Measurements from ENCODE around the gene SCARB1. TPM values are rescaled to one million over a fixed set of nuclear protein-coding genes. Genes with fewer than 3 reads are reported as not detected.

SCARB1 gene
- total and polyA plus RNA-seq, 9 of the 15 experiments (the other 6 are each of a cell fraction or from before 2014, with no cell fraction given), result 0.56 to 157 (median 52.8) TPM

- intact Hi-C loops (cut with micrococcal nuclease), result loop anchor here (2.0 kb wide), 4 partner anchors 22 to 132 kb away; partner anchors contain the start of gene SCARB1
- H3K27ac ChIP-seq (ENCODE audit: extremely low read depth, low read depth, low read length), result 0 out of 3 replicates have a peak overlapping the region, but pooled peaks have one; percentile 3
- CTCF ChIA-PET (ENCODE audit: low intra/inter-chr PET ratio), result interaction anchor here (0.6 to 2.4 kb wide), 7 partner anchors 21 to 875 kb away, joined by 3 to 46 read pairs (median 3); no protein-coding TSS in a partner anchor
- TF ChIP-seq CREB1 (IDR thresholded peaks at IDR 0.05) (0 out of 2 replicates have a peak, but pooled peaks have one; percentile 26), CREB1 (CRISPR knock-in tag; IDR thresholded peaks at IDR 0.05) (no peak), SMC3 (conservative IDR thresholded peaks at IDR 0.05; ENCODE audit: insufficient read depth, low read depth, low read length) (peak; percentile 88), GTF2E2 (tag; IDR thresholded peaks at IDR 0.05) (no peak), RFX1 (IDR thresholded peaks at IDR 0.05) (no peak), HDAC8 (tag; IDR thresholded peaks at IDR 0.05) (no peak), SRSF1 (IDR thresholded peaks at IDR 0.05; ENCODE audit: low read depth, low read length) (no peak), ATF1 (CRISPR knock-in tag; IDR thresholded peaks at IDR 0.05) (no peak), ATF1 (tag; IDR thresholded peaks at IDR 0.05) (peak; percentile 23; the same call in 1 of the 2 replicates), ZNF384 (IDR thresholded peaks at IDR 0.05; ENCODE audit: low read depth, low read length) (peak; percentile 47; the same call in 1 of the 2 replicates), EZH2 (IDR thresholded peaks at IDR 0.05; ENCODE audit: borderline replicate concordance, low read depth, low read length) (no peak), GMEB1 (CRISPR knock-in tag; IDR thresholded peaks at IDR 0.05) (no peak), PCBP1 (IDR thresholded peaks at IDR 0.05; ENCODE audit: low read depth, low read length, poor library complexity, severe bottlenecking) (no peak), NFE2 (IDR thresholded peaks at IDR 0.05; ENCODE audit: low read depth) (peak; percentile 51; the same call in 1 of the 2 replicates), FOXA3 (CRISPR knock-in tag; conservative IDR thresholded peaks at IDR 0.05 in 1 of 2, IDR thresholded peaks at IDR 0.05 in 1 of 2) (peak; percentile 94 to 98), EHMT2 (IDR thresholded peaks at IDR 0.05) (0 out of 2 replicates have a peak, but pooled peaks have one; percentile 21), PML (IDR thresholded peaks at IDR 0.05; ENCODE audit: low read length) (0 out of 2 replicates have a peak, but pooled peaks have one; percentile 31)
- TF ChIP-seq, protein P1, sequence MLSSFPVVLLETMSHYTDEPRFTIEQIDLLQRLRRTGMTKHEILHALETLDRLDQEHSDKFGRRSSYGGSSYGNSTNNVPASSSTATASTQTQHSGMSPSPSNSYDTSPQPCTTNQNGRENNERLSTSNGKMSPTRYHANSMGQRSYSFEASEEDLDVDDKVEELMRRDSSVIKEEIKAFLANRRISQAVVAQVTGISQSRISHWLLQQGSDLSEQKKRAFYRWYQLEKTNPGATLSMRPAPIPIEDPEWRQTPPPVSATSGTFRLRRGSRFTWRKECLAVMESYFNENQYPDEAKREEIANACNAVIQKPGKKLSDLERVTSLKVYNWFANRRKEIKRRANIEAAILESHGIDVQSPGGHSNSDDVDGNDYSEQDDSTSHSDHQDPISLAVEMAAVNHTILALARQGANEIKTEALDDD (IDR thresholded peaks at IDR 0.05), result peak; percentile 59
- TF ChIP-seq, protein P2, sequence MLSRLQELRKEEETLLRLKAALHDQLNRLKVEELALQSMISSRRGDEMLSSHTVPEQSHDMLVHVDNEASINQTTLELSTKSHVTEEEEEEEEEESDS (CRISPR knock-in tag; IDR thresholded peaks at IDR 0.05), result no peak
Observed at GRCh38 chr12:124906606-124907261, 43.1 kb upstream of the SCARB1 start.

More at GRCh38 chr12:124906606-124907261, 43.1 kb upstream of the SCARB1 start:
- H3K36me3 ChIP-seq (ENCODE audit: control insufficient read depth, insufficient read depth, low read length), result peaks cover 14% of the 10 kb centered on the region
- peaks cover 14 to 26% of the 10 kb centered on the region in 2 experiments; a peak in 4 of 5 replicates for H3K4me1 ChIP-seq (replicated peaks in 1 of 2; ENCODE audit: control insufficient read depth in 2 of 2, insufficient read depth in 2 of 2, low read length in 2 of 2)
- POLR2A ChIA-PET, result interaction anchor here (0.6 to 2.5 kb wide), 8 partner anchors 10 to 234 kb away, joined by 3 to 8 read pairs (median 6); no protein-coding TSS in a partner anchor
- peak overlapping the region; percentile 17; the same call in 1 of the 2 replicates for H3K4me2 ChIP-seq (ENCODE audit: insufficient read depth, low read length)
- DNase-seq (ENCODE audit: extremely low read depth in 1 of 4, low spot score in 3 of 4), result peak; percentile 67 to 94 (median 76)
- no peaks in the 10 kb centered on the region for H3K9me3 ChIP-seq (replicated peaks; ENCODE audit: control insufficient read depth, insufficient read depth, low read depth, low read length)
- ATAC-seq, result peak; percentile 59
- H3K9me1 ChIP-seq (ENCODE audit: control insufficient read depth, insufficient read depth, low read length), result no peaks in the 10 kb centered on the region
- H3K79me2 ChIP-seq (ENCODE audit: control insufficient read depth, insufficient read depth, low read length), result peaks cover 17% of the 10 kb centered on the region
- no peaks in the 10 kb centered on the region for H3K27me3 ChIP-seq (ENCODE audit: control insufficient read depth in 2 of 2, insufficient read depth in 2 of 2, low read length in 2 of 2)
- peak overlapping the region; percentile 5; the same call in 1 of the 2 replicates for H2AFZ ChIP-seq (ENCODE audit: low read depth, low read length)
- H3K9ac ChIP-seq (ENCODE audit: insufficient read depth in 1 of 2, low read depth in 2 of 2, low read length in 2 of 2), result no peak overlapping the region
- no TSS peak for BruUV-seq (replicated peaks)
- H4K20me1 ChIP-seq (replicated peaks; ENCODE audit: control insufficient read depth, insufficient read depth, low read length), result peaks cover 19% of the 10 kb centered on the region
- H3K4me3 ChIP-seq, result no peak overlapping the region
- peak; percentile 91 for FAIRE-seq
- WGBS (ENCODE audit: insufficient coverage, low coverage, missing lambda C conversion rate), result 0% methylated on average over 2 of the region's 2 CpGs
- in situ Hi-C loops (cut with MboI), result no loop called here
